ENCODE data around the gene DAB2. TPM values are rescaled to one million over a fixed set of nuclear protein-coding genes. Genes with fewer than 3 reads are reported as not detected.

Gene DAB2
- total RNA-seq, 1 experiment from 2014 or later: 5.5 TPM

GRCh38 chr5:39469777-39470415 is 45.1 kb upstream of the DAB2 start:
- intact Hi-C loops (cut with micrococcal nuclease): no loop called here
- ATAC-seq: no peak
- no TSS peak for BruUV-seq (replicated peaks)

More at GRCh38 chr5:39469777-39470415, 45.1 kb upstream of the DAB2 start:
- TF ChIP-seq ELF1 (IDR thresholded peaks at IDR 0.05; ENCODE audit: borderline replicate concordance, low read depth): no peak
- no peak for TF ChIP-seq SP1 (IDR thresholded peaks at IDR 0.05; ENCODE audit: low read depth)
- TF ChIP-seq JUND (IDR thresholded peaks at IDR 0.05): no peak
- no peak for TF ChIP-seq EGR1 (IDR thresholded peaks at IDR 0.05; ENCODE audit: low read depth)
- no peak for TF ChIP-seq ATF3 (IDR thresholded peaks at IDR 0.05)
- no peak for TF ChIP-seq SRF (IDR thresholded peaks at IDR 0.05; ENCODE audit: low read depth)
- no peak for TF ChIP-seq FOSL1 (IDR thresholded peaks at IDR 0.05; ENCODE audit: low read depth)
- no peak for TF ChIP-seq POLR2AphosphoS5 (IDR thresholded peaks at IDR 0.05; ENCODE audit: low read depth, low read length)
- TF ChIP-seq ZBTB33 (IDR thresholded peaks at IDR 0.05; ENCODE audit: extremely low read depth, insufficient replicate concordance, low read length): no peak
- TF ChIP-seq POLR2A (IDR thresholded peaks at IDR 0.05; ENCODE audit: borderline replicate concordance, extremely low read depth, insufficient read depth, insufficient read length): no peak
- no peak for TF ChIP-seq TCF7L2 (IDR thresholded peaks at IDR 0.05; ENCODE audit: borderline replicate concordance, extremely low read depth, insufficient read depth, insufficient read length)
- no peak for TF ChIP-seq CBX3 (IDR thresholded peaks at IDR 0.05; ENCODE audit: low read depth)
- no peak for TF ChIP-seq EZH2 (IDR thresholded peaks at IDR 0.05)
- TF ChIP-seq RAD21 (IDR thresholded peaks at IDR 0.05; ENCODE audit: low read depth): no peak
- TF ChIP-seq ZNF274 (IDR thresholded peaks at IDR 0.05; ENCODE audit: low read depth, low read length): no peak
- no peak for TF ChIP-seq REST (IDR thresholded peaks at IDR 0.05; ENCODE audit: low read depth)
- ChIA-PET RAD21 (ENCODE audit: low non-redundant PET in 1 of 2, low total read pairs in 2 of 2, uncharacterized antibody in 2 of 2, unreplicated experiment in 2 of 2) (no interaction called here), POLR2A (no interaction called here), CTCF (no interaction called here)
- Histone ChIP-seq H3K4me1 (ENCODE audit: control insufficient read depth in 1 of 2, insufficient read depth in 2 of 2, low read length in 2 of 2) (no peaks in the 10 kb centered on the region), H3K4me3 (replicated peaks in 1 of 2; ENCODE audit: low read depth in 1 of 2, low read length in 2 of 2) (no peak overlapping the region), H3K9me3 (ENCODE audit: control insufficient read depth in 1 of 2, insufficient read depth in 1 of 2, low read depth in 1 of 2, low read length in 2 of 2) (no peaks in the 10 kb centered on the region), H3K4me2 (ENCODE audit: low read length) (no peak overlapping the region), H3K9me2 (ENCODE audit: insufficient read depth) (no peaks in the 10 kb centered on the region), H3K79me2 (ENCODE audit: insufficient read depth, low read length) (no peaks in the 10 kb centered on the region), H3K9ac (ENCODE audit: low read length) (no peak overlapping the region), H4K20me1 (ENCODE audit: insufficient read depth) (no peaks in the 10 kb centered on the region; the same call in 1 of the 2 replicates), H2AFZ (ENCODE audit: low read depth, low read length, poor library complexity, severe bottlenecking) (no peak overlapping the region), H3K27me3 (ENCODE audit: insufficient read depth, low read length) (no peaks in the 10 kb centered on the region), H3K36me3 (ENCODE audit: control insufficient read depth in 1 of 2, insufficient read depth in 2 of 2, low read length in 2 of 2) (no peaks in the 10 kb centered on the region), H3K27ac (ENCODE audit: low read depth, low read length) (no peak overlapping the region)
- no peak for DNase-seq (ENCODE audit: low read depth, low spot score)

Data from HCT116 (cell line).